ENCODE results near the gene LZIC.
"Not testable (repeated sequence)": the region's sequence is repeated elsewhere in the genome, so short reads cannot be mapped to it uniquely, and the experiment has no call there.

Gene LZIC

GRCh38 chr1:9942939-9943788, at the start of gene LZIC, which contains the start of gene NMNAT1:
LZIC (minus strand) TSS chr1:9943391; CDS start chr1:9936619, 6,772 bp downstream.
NMNAT1 (plus strand) TSS chr1:9943475; CDS start chr1:9972074, 28,599 bp downstream.
- DNase-seq (ENCODE audit: low spot score), result peak; percentile 95

GRCh38 chr1:9992910-9993309, 49.7 kb upstream of the LZIC start:
- no peak for DNase-seq (ENCODE audit: low spot score)

GRCh38 chr1:9990944-9991343, 47.8 kb upstream of the LZIC start:
- no peak for DNase-seq (ENCODE audit: low spot score)

- no peak for DNase-seq (ENCODE audit: low spot score)
Measured at GRCh38 chr1:9989773-9990172, 46.6 kb upstream of the LZIC start.

GRCh38 chr1:9985001-9985400, 41.8 kb upstream of the LZIC start:
- DNase-seq (ENCODE audit: low spot score), result no peak

- DNase-seq (ENCODE audit: low spot score), result no peak
Measured at GRCh38 chr1:9984253-9984652, 41.1 kb upstream of the LZIC start.

- peak; percentile 6 for DNase-seq (ENCODE audit: low spot score)
Measured at GRCh38 chr1:9960706-9961562, 17.7 kb upstream of the LZIC start.

- DNase-seq (ENCODE audit: low spot score), result no peak
Measured at GRCh38 chr1:9960011-9960410, 16.8 kb upstream of the LZIC start.

- DNase-seq (ENCODE audit: low spot score), result no peak
Measured at GRCh38 chr1:9957726-9958125, 14.5 kb upstream of the LZIC start.

- no peak for DNase-seq (ENCODE audit: low spot score)
Measured at GRCh38 chr1:9946315-9946714, 3.1 kb upstream of the LZIC start.

GRCh38 chr1:9942399-9942938, 722 bp downstream of the LZIC start:
- DNase-seq (ENCODE audit: low spot score), result peak; percentile 65

- no peak for DNase-seq (ENCODE audit: low spot score)
Measured at GRCh38 chr1:9929431-9930385, 13.5 kb downstream of the LZIC start.

GRCh38 chr1:9927259-9927658, 15.9 kb downstream of the LZIC start:
- no peak for DNase-seq (ENCODE audit: low spot score)

GRCh38 chr1:9922342-9922741, 20.8 kb downstream of the LZIC start:
- DNase-seq (ENCODE audit: low spot score), result no peak

- no peak for DNase-seq (ENCODE audit: low spot score)
Measured at GRCh38 chr1:9920606-9921005, 22.6 kb downstream of the LZIC start.

- no peak for DNase-seq (ENCODE audit: low spot score)
Measured at GRCh38 chr1:9917901-9918300, 25.3 kb downstream of the LZIC start.

- not testable (repeated sequence) for DNase-seq (ENCODE audit: low spot score)
Measured at GRCh38 chr1:9917495-9917894, 25.7 kb downstream of the LZIC start.

- DNase-seq (ENCODE audit: low spot score), result no peak
Measured at GRCh38 chr1:9916452-9916851, 26.7 kb downstream of the LZIC start.

GRCh38 chr1:9914610-9914937, 28.6 kb downstream of the LZIC start:
- DNase-seq (ENCODE audit: low spot score), result no peak

GRCh38 chr1:9912264-9912936, 30.8 kb downstream of the LZIC start:
- no peak for DNase-seq (ENCODE audit: low spot score)
